K562 (cell line): Measurements from ENCODE around the gene GATB. TPM values are rescaled to one million over a fixed set of nuclear protein-coding genes. Genes with fewer than 3 reads are reported as not detected.

ENCODE experiments used
- ATAC-seq: fragments of 200-7000 bp; cut with Tn5 transposase; 3 replicates; pipeline ENCODE4 v1.9.1; 2020; ENCODE audit warnings: moderate library complexity
- BruUV-seq: library from RNA; stranded (reverse); fragments of 400-500 nt; replicated peaks from 2 replicates; lab custom pipeline; 2021; lab: Mats Ljungman, UMichigan
- CTCF ChIA-PET: fragments of 300-600 bp; formaldehyde crosslinking; extraction: SDS; loops from one replicate; lab custom pipeline; 2021; ENCODE audit warnings: low intra/inter-chr PET ratio; lab: Yijun Ruan, JAX
- POLR2A ChIA-PET: fragments of 300-600, 350-650 bp; sonication (Branson Sonifier 250); formaldehyde crosslinking; extraction: SDS; loops from one replicate; lab custom pipeline; 2021; ENCODE audit warnings: antibody characterized with exemption, inconsistent platforms; lab: Yijun Ruan, JAX
- DNase-seq, 4 experiments: peaks; one replicate each; pipeline versions ENCODE4 v3.0.0 to v3.0.0-alpha.2; 2011 to 2018; ENCODE audit warnings: low spot score in 3 of 4, mixed read lengths in 3 of 4; ENCODE audit errors: extremely low read depth in 1 of 4
- FAIRE-seq: peaks from 2 replicates; lab custom pipeline; 2011; peaks lifted over from hg19 to GRCh38; lab: Jason Lieb, UNC
- H2AFZ ChIP-seq: 2 replicates; pipeline ENCODE4 v1.6.0; 2011; ENCODE audit warnings: low read depth, low read length, control low read depth, inconsistent platforms
- H3K27ac ChIP-seq: fragments of 200-600 bp; 3 replicates; pipeline ENCODE4 v1.8.0; 2011; ENCODE audit warnings: low read depth, mild to moderate bottlenecking, control low read depth, inconsistent platforms, low read length, moderate library complexity, mixed read lengths; ENCODE audit errors: extremely low read depth
- H3K27me3 ChIP-seq, 2 experiments: fragments of 300-600 bp in 1 of 2; 2 replicates in 1 of 2; 3 replicates in 1 of 2; pipeline versions ENCODE4 v1.6.0 to v1.8.0; 2011; ENCODE audit warnings: inconsistent platforms in 2 of 2, low read length in 2 of 2, mild to moderate bottlenecking in 1 of 2, mixed read lengths in 1 of 2, moderate library complexity in 1 of 2; ENCODE audit not compliant: control insufficient read depth in 2 of 2, insufficient read depth in 2 of 2
- H3K36me3 ChIP-seq: fragments of 300-600 bp; 3 replicates; pipeline ENCODE4 v1.8.0; 2011; ENCODE audit warnings: mild to moderate bottlenecking, low read length, inconsistent platforms; ENCODE audit not compliant: control insufficient read depth, insufficient read depth
- H3K4me1 ChIP-seq, 2 experiments: fragments of 200-600 bp in 1 of 2; replicated peaks in 1 of 2; 2 replicates in 1 of 2; 3 replicates in 1 of 2; pipeline versions ENCODE4 v1.5.1 to v1.8.0; 2011; ENCODE audit warnings: inconsistent platforms in 2 of 2, low read length in 2 of 2, mild to moderate bottlenecking in 1 of 2, mixed read lengths in 1 of 2, moderate library complexity in 1 of 2; ENCODE audit not compliant: control insufficient read depth in 2 of 2, insufficient read depth in 2 of 2
- H3K4me2 ChIP-seq: 2 replicates; pipeline ENCODE4 v1.6.1; 2011; ENCODE audit warnings: low read length, control low read depth, inconsistent platforms, mixed read lengths; ENCODE audit not compliant: insufficient read depth
- H3K4me3 ChIP-seq: fragments of 200-600 bp; sonication (generic), shearing (Covaris generic); 2 replicates; pipeline ENCODE4 v1.5.1; 2016; ENCODE audit warnings: control low read depth, inconsistent platforms
- H3K79me2 ChIP-seq: fragments of 200-600 bp; 3 replicates; pipeline ENCODE4 v1.8.0; 2011; ENCODE audit warnings: low read length, inconsistent platforms; ENCODE audit not compliant: control insufficient read depth, insufficient read depth
- H3K9ac ChIP-seq, 2 experiments: 2 replicates each; pipeline versions ENCODE4 v1.6.0 to v1.6.1; 2011; ENCODE audit warnings: low read depth in 2 of 2, low read length in 2 of 2, control low read depth in 1 of 2, inconsistent platforms in 1 of 2, mild to moderate bottlenecking in 1 of 2, mixed read lengths in 1 of 2; ENCODE audit not compliant: insufficient read depth in 1 of 2
- H3K9me1 ChIP-seq: one replicate; pipeline ENCODE4 v1.6.0; 2011; ENCODE audit warnings: inconsistent platforms, mild to moderate bottlenecking, low read length, moderate library complexity; ENCODE audit not compliant: control insufficient read depth, insufficient read depth
- H3K9me3 ChIP-seq: replicated peaks from 2 replicates; pipeline ENCODE4 v1.5.1; 2011; ENCODE audit warnings: low read depth, low read length, inconsistent platforms; ENCODE audit not compliant: control insufficient read depth, insufficient read depth
- H4K20me1 ChIP-seq: replicated peaks from 2 replicates; pipeline ENCODE4 v1.6.1; 2011; ENCODE audit warnings: low read length, inconsistent platforms, mixed read lengths; ENCODE audit not compliant: control insufficient read depth, insufficient read depth
- DACH1 ChIP-seq: fragments of 450-650 bp; IDR thresholded peaks from 2 replicates; pipeline ENCODE4 v1.6.1; 2018; ENCODE audit not compliant: partially characterized antibody
- EGR1 ChIP-seq: fragments of 450-650 bp; conservative IDR thresholded peaks from 2 replicates; pipeline ENCODE4 v1.6.1; 2017; ENCODE audit warnings: mild to moderate bottlenecking
- MYC ChIP-seq, 2 experiments: fragments of 250-450 bp in 1 of 2; sonication (Bioruptor Pico) in 1 of 2; IDR thresholded peaks; 2 replicates each; pipeline versions ENCODE4 v1.5.1 to v1.6.1; 2012 to 2021; ENCODE audit warnings: low read depth in 2 of 2, borderline replicate concordance in 1 of 2, improper control_type of control experiment in 1 of 2, low read length in 1 of 2, mild to moderate bottlenecking in 1 of 2, moderate library complexity in 1 of 2
- SRSF9 ChIP-seq: fragments of 200-400 bp; formaldehyde crosslinking; IDR thresholded peaks from 2 replicates; pipeline ENCODE4 v1.6.1; 2017; ENCODE audit warnings: low read depth, low read length, borderline replicate concordance
- WGBS: fragments of 100-300 bp; shearing (Covaris generic); methylation state at CpG from one replicate; pipeline ENCODE4 v1.1.6; 2016; ENCODE audit warnings: low coverage, mixed read lengths; ENCODE audit not compliant: insufficient coverage; ENCODE audit errors: missing lambda C conversion rate; 5-methylcytosine and 5-hydroxymethylcytosine counted together
- in situ Hi-C: fragments of 300-500 bp; cut with MboI; formaldehyde crosslinking; loops from 4 replicates; pipeline ENCODE4 v1.15.0; 2018; ENCODE audit warnings: inconsistent platforms, mixed read lengths
- intact Hi-C: fragments of 100-400 bp; cut with micrococcal nuclease; formaldehyde crosslinking; loops from 2 replicates; pipeline ENCODE4 v1.14.2; 2022
- polyA plus RNA-seq, 8 experiments: library from polyadenylated mRNA; depleted of rRNA in 4 of 8; stranded (reverse) in 5 of 8; unstranded in 3 of 8; fragments of >200 nt; fragmentation: Nextera tagmentation in 2 of 8; fragmentation: Illumina TruSeq in 1 of 8; extraction: Ambion mirVana in 2 of 8; extraction: Trizol in 1 of 8; gene quantifications; 2 replicates each; pipeline versions ENCODE4 v1.2.1 to v1.2.3, GENCODE V29; 2011 to 2014; ENCODE audit warnings: inconsistent platforms in 1 of 8, missing spikeins in 1 of 8
- total RNA-seq, 7 experiments: library from RNA; depleted of rRNA in 6 of 7; stranded (reverse); fragments of >200 nt in 6 of 7; fragmentation: Illumina TruSeq in 2 of 7; extraction: Trizol in 2 of 7; gene quantifications; 2 replicates each; pipeline versions ENCODE4 v1.2.1 to v1.2.3, GENCODE V29; 2011 to 2021; ENCODE audit warnings: low replicate concordance in 1 of 7

The GATB gene
- total and polyA plus RNA-seq, 9 of the 15 experiments (the other 6 are each of a cell fraction or from before 2014, with no cell fraction given), result 15.3 to 31.8 (median 26.2) TPM

DNA sequence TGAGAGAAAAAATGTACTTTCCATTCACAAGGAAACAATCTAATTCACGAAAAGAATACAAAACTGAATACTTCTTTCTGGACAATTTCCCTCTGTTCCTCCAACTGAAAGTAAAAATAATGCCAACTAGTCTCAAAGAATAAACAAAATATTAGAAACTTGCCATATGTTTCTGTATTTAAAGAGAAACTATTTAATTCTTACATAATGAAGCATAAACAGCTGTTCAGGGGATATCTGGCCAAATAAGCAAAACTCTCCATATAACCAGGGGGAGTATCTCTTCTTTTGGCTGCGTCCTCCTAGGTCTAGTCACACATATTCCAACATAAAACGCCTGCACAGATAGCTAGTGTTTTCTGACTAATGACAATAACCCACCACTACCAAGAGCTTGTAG is 805 bp downstream of the GATB start:
- intact Hi-C loops, result loop anchor here (5.0 kb wide), 2 partner anchors 88 to 108 kb away; no protein-coding TSS in a partner anchor

GRCh38 chr4:151753056-151753455 is 7.8 kb downstream of the GATB start:
- Histone ChIP-seq H3K79me2 (no peaks in the 10 kb centered on the region), H3K4me3 (no peak overlapping the region), H3K9me3 (no peaks in the 10 kb centered on the region), H3K27ac (no peak overlapping the region), H3K9me1 (no peaks in the 10 kb centered on the region), H3K36me3 (peaks cover 20% of the 10 kb centered on the region; the same call in 2 of the 3 replicates), H4K20me1 (no peaks in the 10 kb centered on the region), H3K9ac (no peak overlapping the region), H3K4me2 (no peak overlapping the region), H2AFZ (no peak overlapping the region), H3K4me1 (no peaks in the 10 kb centered on the region; a peak in 1 of 5 replicates), H3K27me3 (no peaks in the 10 kb centered on the region)
- no peak for FAIRE-seq
- WGBS, result 69% methylated on average over 5 of the region's 5 CpGs
- POLR2A ChIA-PET, result interaction anchor here (0.8 kb wide), 1 partner anchor 10 kb away, joined by 3 read pairs; no protein-coding TSS in a partner anchor
- CTCF ChIA-PET, result no interaction called here
- intact Hi-C loops, result no loop called here
- TF ChIP-seq SRSF9, result no peak
- peak; percentile 16; the same call in 1 of the 2 replicates for TF ChIP-seq EGR1
- ATAC-seq, result no peak
- no TSS peak for BruUV-seq
- in situ Hi-C loops, result no loop called here
- no peak for DNase-seq

More for the DNA sequence above, 805 bp downstream of the GATB start:
- DNase-seq (peak in 2 of 4 experiments; percentile 14 to 16), ATAC-seq (no peak), FAIRE-seq (no peak)
- Histone ChIP-seq H3K27ac (peak overlapping the region; percentile 49; the same call in 1 of the 3 replicates), H3K79me2 (peaks cover 8% of the 10 kb centered on the region; the same call in 2 of the 3 replicates), H3K36me3 (peaks cover 16% of the 10 kb centered on the region; the same call in 2 of the 3 replicates), H3K9me1 (no peaks in the 10 kb centered on the region), H4K20me1 (no peaks in the 10 kb centered on the region), H3K9ac (peak overlapping the region; percentile 71 to 95), H3K27me3 (0 out of 5 replicates have a peak, but pooled peaks cover 0 to 5% of the 10 kb centered on the region in 2 experiments)
- 9% methylated on average over 3 of the region's 3 CpGs for WGBS
- no TSS peak for BruUV-seq
- ChIA-PET CTCF (no interaction called here), POLR2A (interaction anchor here (0.6 to 1.1 kb wide), 4 partner anchors 8 to 605 kb away, joined by 3 to 5 read pairs (median 3); no protein-coding TSS in a partner anchor)
- in situ Hi-C loops, result no loop called here
- TF ChIP-seq DACH1, result peak; percentile 50
- no peak for TF ChIP-seq MYC (IDR thresholded peaks at IDR 0.05; ENCODE audit: low read depth, low read length)
- no peak for TF ChIP-seq MYC (CRISPR knock-in tag; IDR thresholded peaks at IDR 0.05; ENCODE audit: borderline replicate concordance, low read depth)
- TF ChIP-seq, all 486 proteins: peak for 1
- no peaks in the 10 kb centered on the region; the same call in 1 of the 2 replicates for H3K9me3 ChIP-seq
- H3K4me2 ChIP-seq, result peak overlapping the region; percentile 85
- peaks cover 0 to 11% of the 10 kb centered on the region in 2 experiments; a peak in 2 of 5 replicates for H3K4me1 ChIP-seq
- H2AFZ ChIP-seq, result peak overlapping the region; percentile 77
- peak overlapping the region; percentile 61 for H3K4me3 ChIP-seq
